CD14-positive monocyte (primary cell): Measurements from ENCODE around the gene GAP43. TPM values are rescaled to one million over a fixed set of nuclear protein-coding genes. Genes with fewer than 3 reads are reported as not detected.

Experiments
- DNase-seq, 3 donors: peaks; one replicate each; pipeline ENCODE4 v3.0.0-alpha.2; 2011 to 2022
- H2AFZ ChIP-seq: 2 replicates; pipeline ENCODE4 v1.6.0; 2012; ENCODE audit warnings: mild to moderate bottlenecking, low read depth, low read length, inconsistent platforms; ENCODE audit not compliant: insufficient read depth, poor library complexity, severe bottlenecking
- H3K27ac ChIP-seq, 2 donors: 1 replicate in 1 of 2; 2 replicates in 1 of 2; pipeline ENCODE4 v1.5.1; 2012 to 2013; ENCODE audit warnings: low read length in 2 of 2, control low read depth in 1 of 2, inconsistent platforms in 1 of 2, low read depth in 1 of 2, mild to moderate bottlenecking in 1 of 2
- H3K27me3 ChIP-seq, 2 donors: one replicate each; pipeline versions ENCODE4 v1.6.0 to v1.6.1; 2011 to 2013; ENCODE audit warnings: low read length in 2 of 2; ENCODE audit not compliant: control insufficient read depth in 2 of 2, insufficient read depth in 2 of 2
- H3K36me3 ChIP-seq, 2 donors: replicated peaks in 1 of 2; 1 replicate in 1 of 2; 2 replicates in 1 of 2; pipeline versions ENCODE4 v1.5.1 to v1.6.1; 2012 to 2013; ENCODE audit warnings: low read length in 2 of 2, control low read depth in 1 of 2, inconsistent platforms in 1 of 2, mild to moderate bottlenecking in 1 of 2; ENCODE audit not compliant: insufficient read depth in 2 of 2, control insufficient read depth in 1 of 2
- H3K4me1 ChIP-seq, 2 donors: 1 replicate in 1 of 2; 2 replicates in 1 of 2; pipeline versions ENCODE4 v1.5.1 to v1.6.1; 2012 to 2013; ENCODE audit warnings: low read length in 2 of 2, control low read depth in 1 of 2, inconsistent platforms in 1 of 2, mild to moderate bottlenecking in 1 of 2, moderate library complexity in 1 of 2; ENCODE audit not compliant: insufficient read depth in 2 of 2, control insufficient read depth in 1 of 2
- H3K4me2 ChIP-seq: replicated peaks from 2 replicates; pipeline ENCODE3; 2012; ENCODE audit warnings: low read length, moderate library complexity, mild to moderate bottlenecking; ENCODE audit not compliant: poor library complexity, severe bottlenecking; ENCODE audit errors: extremely low read depth
- H3K4me3 ChIP-seq, 3 experiments: fragments of 200-600 bp in 1 of 3; sonication (generic) in 1 of 3; replicated peaks in 1 of 3; 1 replicate in 2 of 3; 2 replicates in 1 of 3; pipeline ENCODE4 v1.5.1; 2011 to 2013; ENCODE audit warnings: low read length in 3 of 3, mild to moderate bottlenecking in 3 of 3, control low read depth in 2 of 3, low read depth in 2 of 3, inconsistent platforms in 1 of 3, moderate library complexity in 1 of 3
- H3K79me2 ChIP-seq: 2 replicates; pipeline ENCODE4 v1.6.0; 2012; ENCODE audit warnings: mild to moderate bottlenecking, control low read depth, inconsistent platforms, low read length, moderate library complexity; ENCODE audit not compliant: insufficient read depth
- H3K9ac ChIP-seq: 2 replicates; pipeline ENCODE4 v1.6.0; 2017; ENCODE audit warnings: low read length, mild to moderate bottlenecking; ENCODE audit not compliant: insufficient read depth, poor library complexity, severe bottlenecking
- H3K9me3 ChIP-seq, 2 donors: replicated peaks in 1 of 2; 1 replicate in 1 of 2; 2 replicates in 1 of 2; pipeline versions ENCODE4 v1.5.1 to v1.6.1; 2012 to 2013; ENCODE audit warnings: low read length in 2 of 2, control low read depth in 1 of 2; ENCODE audit not compliant: control insufficient read depth in 1 of 2, insufficient read depth in 1 of 2
- H4K20me1 ChIP-seq: 2 replicates; pipeline ENCODE4 v1.6.0; 2012; ENCODE audit warnings: mild to moderate bottlenecking, low read length, control low read depth, moderate library complexity; ENCODE audit not compliant: insufficient read depth
- H3K27ac Mint-ChIP-seq, 7 donors: one replicate each; pipeline ENCODE4 v1.8.0; 2020; ENCODE audit warnings: mild to moderate bottlenecking in 7 of 7, mixed read lengths in 7 of 7, moderate library complexity in 6 of 7, inconsistent platforms in 2 of 7
- H3K27me3 Mint-ChIP-seq, 3 donors: one replicate each; pipeline ENCODE4 v1.8.0; 2021 to 2022; ENCODE audit warnings: low read depth in 3 of 3, mild to moderate bottlenecking in 3 of 3, mixed read lengths in 3 of 3, moderate library complexity in 3 of 3, inconsistent platforms in 1 of 3
- H3K36me3 Mint-ChIP-seq, 2 donors: one replicate each; pipeline ENCODE4 v1.8.0; 2020; ENCODE audit warnings: mixed read lengths in 2 of 2, inconsistent platforms in 1 of 2, mild to moderate bottlenecking in 1 of 2
- H3K4me1 Mint-ChIP-seq: one replicate; pipeline ENCODE4 v1.8.0; 2020; ENCODE audit warnings: mild to moderate bottlenecking, mixed read lengths
- H3K4me3 Mint-ChIP-seq, 2 donors: one replicate each; pipeline ENCODE4 v1.8.0; 2020; ENCODE audit warnings: mild to moderate bottlenecking in 2 of 2, mixed read lengths in 2 of 2, moderate library complexity in 1 of 2
- H3K9me3 Mint-ChIP-seq, 7 donors: one replicate each; pipeline ENCODE4 v1.8.0; 2020 to 2022; ENCODE audit warnings: mixed read lengths in 7 of 7, mild to moderate bottlenecking in 6 of 7, moderate library complexity in 6 of 7, inconsistent platforms in 2 of 7
- WGBS: methylation state at CpG from one replicate; pipeline ENCODE4 v1.1.5; 2013; ENCODE audit warnings: missing lambda C conversion rate; ENCODE audit not compliant: insufficient coverage; 5-methylcytosine and 5-hydroxymethylcytosine counted together
- intact Hi-C, 2 donors: fragments of 100-400 bp; cut with micrococcal nuclease; formaldehyde crosslinking; loops; one replicate each; pipeline versions ENCODE4 v1.15.0 to v1.15.1; 2023
- polyA plus RNA-seq, 3 donors: library from polyadenylated mRNA; depleted of rRNA in 1 of 3; unstranded in 2 of 3; stranded (reverse) in 1 of 3; fragments of 300-500 nt in 2 of 3; fragments of >200 nt in 1 of 3; fragmentation: Illumina TruSeq in 2 of 3; gene quantifications; 1 replicate in 2 of 3; 2 replicates in 1 of 3; pipeline ENCODE4 v1.2.3, GENCODE V29; 2012 to 2021
- TF ChIP-seq, protein P1 (sequence below): fragments of 200-600 bp; IDR thresholded peaks from one replicate; pipeline ENCODE4 v1.8.0; 2022; ENCODE audit warnings: antibody characterized with exemption, mild to moderate bottlenecking

Gene GAP43
- polyA plus RNA-seq, 3 donors: not detected

DNA sequence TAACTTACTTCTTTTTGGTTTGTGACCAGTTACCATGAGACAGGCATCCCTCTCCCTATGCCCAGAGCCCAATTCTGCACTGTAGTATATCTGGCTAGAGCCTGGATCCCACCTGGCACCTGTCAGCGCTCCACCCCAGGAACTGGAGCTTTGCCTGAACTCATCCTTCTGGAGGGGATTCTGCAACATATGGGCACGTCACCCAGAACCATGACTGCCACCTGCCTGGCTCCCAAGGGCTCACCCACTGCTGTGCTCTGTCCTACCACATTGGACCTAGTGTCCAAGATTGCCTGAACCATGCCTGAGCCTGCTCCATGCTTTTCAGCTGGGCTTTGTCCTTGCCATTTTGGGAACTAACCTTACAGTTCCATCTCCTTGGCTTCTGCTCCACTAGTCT, 21.1 kb upstream of the GAP43 start:
- intact Hi-C loops: no loop called here
- no peak overlapping the region for H3K9ac ChIP-seq
- no peaks in the 10 kb centered on the region for H3K9me3 ChIP-seq
- H3K36me3 ChIP-seq: no peaks in the 10 kb centered on the region
- no peaks in the 10 kb centered on the region for H3K4me1 ChIP-seq
- no peaks in the 10 kb centered on the region for H3K79me2 ChIP-seq
- Mint-ChIP-seq H3K27ac (peak overlapping the region in 1 of 7 donors; percentile 21), H3K27me3 (peaks cover 0 to 2% (median 0%) of the 10 kb centered on the region in 3 donors), H3K9me3 (peaks cover 0 to 5% (median 4%) of the 10 kb centered on the region in 7 donors), H3K4me3 (no peak overlapping the region), H3K36me3 (no peaks in the 10 kb centered on the region), H3K4me1 (no peaks in the 10 kb centered on the region)
- WGBS: 100% methylated on average over 2 of the region's 2 CpGs
- DNase-seq: no peak
- H2AFZ ChIP-seq: no peak overlapping the region
- no peaks in the 10 kb centered on the region for H4K20me1 ChIP-seq
- no peaks in the 10 kb centered on the region for H3K27me3 ChIP-seq
- TF ChIP-seq, protein P1, sequence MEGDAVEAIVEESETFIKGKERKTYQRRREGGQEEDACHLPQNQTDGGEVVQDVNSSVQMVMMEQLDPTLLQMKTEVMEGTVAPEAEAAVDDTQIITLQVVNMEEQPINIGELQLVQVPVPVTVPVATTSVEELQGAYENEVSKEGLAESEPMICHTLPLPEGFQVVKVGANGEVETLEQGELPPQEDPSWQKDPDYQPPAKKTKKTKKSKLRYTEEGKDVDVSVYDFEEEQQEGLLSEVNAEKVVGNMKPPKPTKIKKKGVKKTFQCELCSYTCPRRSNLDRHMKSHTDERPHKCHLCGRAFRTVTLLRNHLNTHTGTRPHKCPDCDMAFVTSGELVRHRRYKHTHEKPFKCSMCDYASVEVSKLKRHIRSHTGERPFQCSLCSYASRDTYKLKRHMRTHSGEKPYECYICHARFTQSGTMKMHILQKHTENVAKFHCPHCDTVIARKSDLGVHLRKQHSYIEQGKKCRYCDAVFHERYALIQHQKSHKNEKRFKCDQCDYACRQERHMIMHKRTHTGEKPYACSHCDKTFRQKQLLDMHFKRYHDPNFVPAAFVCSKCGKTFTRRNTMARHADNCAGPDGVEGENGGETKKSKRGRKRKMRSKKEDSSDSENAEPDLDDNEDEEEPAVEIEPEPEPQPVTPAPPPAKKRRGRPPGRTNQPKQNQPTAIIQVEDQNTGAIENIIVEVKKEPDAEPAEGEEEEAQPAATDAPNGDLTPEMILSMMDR: no peak
- no peak overlapping the region for H3K27ac ChIP-seq
- H3K4me3 ChIP-seq: no peak overlapping the region
- H3K4me2 ChIP-seq: no peak overlapping the region

DNA sequence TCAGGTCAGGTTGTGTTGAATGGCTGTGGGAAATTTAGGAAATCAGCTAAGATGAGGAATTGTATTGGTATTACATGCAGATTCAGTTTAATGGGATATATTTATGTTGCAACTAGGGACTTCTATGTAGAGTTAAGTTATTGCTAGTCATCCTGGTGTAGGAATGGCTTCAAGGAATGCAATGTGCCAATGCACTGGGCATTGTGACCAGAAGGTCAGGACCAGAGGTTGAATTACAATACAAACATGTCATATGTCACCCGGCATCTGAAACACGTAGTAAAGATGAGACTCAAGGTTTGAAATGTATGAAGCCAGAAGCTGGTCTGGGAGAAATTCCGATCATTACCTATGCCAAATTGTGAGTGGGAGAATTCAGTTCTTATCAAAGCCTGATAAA, 11.7 kb upstream of the GAP43 start:
- H3K4me3 ChIP-seq: no peak overlapping the region
- H3K9ac ChIP-seq: no peak overlapping the region
- H3K27me3 ChIP-seq: no peaks in the 10 kb centered on the region
- Mint-ChIP-seq H3K9me3 (peaks cover 0 to 7% (median 0%) of the 10 kb centered on the region in 7 donors), H3K4me3 (no peak overlapping the region), H3K27ac (no peak overlapping the region), H3K27me3 (peaks cover 0 to 5% (median 0%) of the 10 kb centered on the region in 3 donors), H3K36me3 (no peaks in the 10 kb centered on the region), H3K4me1 (no peaks in the 10 kb centered on the region)
- H3K27ac ChIP-seq: no peak overlapping the region
- H3K9me3 ChIP-seq: peaks cover 0 to 2% of the 10 kb centered on the region in 2 donors
- no peaks in the 10 kb centered on the region for H3K4me1 ChIP-seq
- no peak overlapping the region for H2AFZ ChIP-seq
- no peak for DNase-seq
- no peaks in the 10 kb centered on the region for H3K79me2 ChIP-seq
- H3K4me2 ChIP-seq: no peak overlapping the region
- WGBS: 100% methylated on average over 1 of the region's 3 CpGs
- no peaks in the 10 kb centered on the region for H3K36me3 ChIP-seq
- intact Hi-C loops: no loop called here
- TF ChIP-seq, protein P1: no peak
- H4K20me1 ChIP-seq: no peaks in the 10 kb centered on the region
